NCI-H1694 treated with DMSO at 0.1 percent for 48 hours (cell line): ENCODE measurements around the gene OGFOD2.
"Not testable (repeated sequence)": the region's sequence is repeated elsewhere in the genome, so short reads cannot be mapped to it uniquely, and the experiment has no call there.

Experiments
- DNase-seq: peaks from one replicate; lab custom pipeline; 2025; lab: John Stamatoyannopoulos, UW

Gene OGFOD2

GRCh38 chr12:123005081-123005626 lies 30.1 kb downstream of the OGFOD2 start:
- DNase-seq: no peak

GRCh38 chr12:123006977-123007376 lies 31.9 kb downstream of the OGFOD2 start:
- DNase-seq: no peak

- no peak for DNase-seq
Measured at GRCh38 chr12:123010110-123010509, 35.1 kb downstream of the OGFOD2 start.

- no peak for DNase-seq
Measured at GRCh38 chr12:123010681-123011080, 35.6 kb downstream of the OGFOD2 start.

- no peak for DNase-seq
Measured at GRCh38 chr12:123011701-123012100, 36.7 kb downstream of the OGFOD2 start.

GRCh38 chr12:123013185-123014095 lies 38.4 kb downstream of the OGFOD2 start:
- DNase-seq: no peak

GRCh38 chr12:123014473-123014872 lies 39.4 kb downstream of the OGFOD2 start:
- not testable (repeated sequence) for DNase-seq

- DNase-seq: no peak
Measured at GRCh38 chr12:123017753-123018152, 42.7 kb downstream of the OGFOD2 start.

- DNase-seq: no peak
Measured at GRCh38 chr12:123019841-123020138, 44.7 kb downstream of the OGFOD2 start.

GRCh38 chr12:123021688-123022604 lies 46.9 kb downstream of the OGFOD2 start:
- DNase-seq: no peak

GRCh38 chr12:123022846-123023245 lies 47.8 kb downstream of the OGFOD2 start:
- DNase-seq: no peak

- DNase-seq: no peak
Measured at GRCh38 chr12:123024819-123025391, 49.9 kb downstream of the OGFOD2 start.

GRCh38 chr12:123026094-123026853 lies 51.2 kb downstream of the OGFOD2 start:
- no peak for DNase-seq

- no peak for DNase-seq
Measured at GRCh38 chr12:123027726-123028445, 52.8 kb downstream of the OGFOD2 start.

- no peak for DNase-seq
Measured at GRCh38 chr12:123028475-123028874, 53.4 kb downstream of the OGFOD2 start.

GRCh38 chr12:123029550-123029949 lies 54.5 kb downstream of the OGFOD2 start:
- no peak for DNase-seq
